Uterus (tissue), 2 donors: ENCODE measurements around the gene TM9SF3.

Experiments
- CTCF ChIP-seq, 4 experiments: fragments of 200-600 bp in 2 of 4; fragments of 450-650 bp in 2 of 4; sonication (generic) in 2 of 4; IDR thresholded peaks; one replicate each; pipeline ENCODE4 v1.5.1; 2016 to 2019; ENCODE audit warnings: antibody characterized with exemption in 4 of 4, mild to moderate bottlenecking in 2 of 4, moderate library complexity in 1 of 4
- POLR2A ChIP-seq, 2 donors: fragments of 450-650 bp; IDR thresholded peaks; one replicate each; pipeline ENCODE4 v1.6.1; 2016; ENCODE audit warnings: antibody characterized with exemption in 2 of 2, mild to moderate bottlenecking in 1 of 2, moderate library complexity in 1 of 2

GRCh38 chr10:96529634-96530279 is 57.1 kb downstream of the TM9SF3 start:
- TF ChIP-seq CTCF (IDR thresholded peaks at IDR 0.05) (no peak), POLR2A (IDR thresholded peaks at IDR 0.05) (no peak)
